GM12878 (cell line): ENCODE data around the gene XIAP. TPM values are rescaled to one million over a fixed set of nuclear protein-coding genes. Genes with fewer than 3 reads are reported as not detected.
A peak's percentile ranks its signal among the peaks of the same experiment; 100 is the strongest.

Source experiments
- ATF2 ChIP-seq: IDR thresholded peaks from 2 replicates; pipeline ENCODE4 v1.6.1; 2012; ENCODE audit warnings: low read length, inconsistent platforms
- BMI1 ChIP-seq: fragments of 450-650 bp; IDR thresholded peaks from 2 replicates; pipeline ENCODE4 v1.6.1; 2016; ENCODE audit warnings: mild to moderate bottlenecking, moderate library complexity, borderline replicate concordance
- CBX5 ChIP-seq: sonication (generic); IDR thresholded peaks from 2 replicates; pipeline ENCODE4 v1.6.1; 2016; ENCODE audit warnings: low read depth, moderate library complexity, mild to moderate bottlenecking, inconsistent platforms
- EED ChIP-seq: sonication (generic); IDR thresholded peaks from 2 replicates; pipeline ENCODE4 v1.6.1; 2016; ENCODE audit warnings: antibody characterized with exemption, low read depth
- IRF4 ChIP-seq: IDR thresholded peaks from 2 replicates; pipeline ENCODE4 v1.6.1; 2011; ENCODE audit warnings: low read depth, low read length
- MTA2 ChIP-seq: fragments of 450-650 bp; IDR thresholded peaks from 2 replicates; pipeline ENCODE4 v1.6.1; 2016; ENCODE audit warnings: low read depth, mild to moderate bottlenecking, moderate library complexity
- MTA3 ChIP-seq: IDR thresholded peaks from 2 replicates; pipeline ENCODE4 v1.6.1; 2012; ENCODE audit warnings: low read length, inconsistent platforms, borderline replicate concordance
- RELB ChIP-seq: fragments of 450-650 bp; IDR thresholded peaks from 2 replicates; pipeline ENCODE4 v1.6.1; 2017; ENCODE audit warnings: low read depth, mild to moderate bottlenecking, moderate library complexity
- REST ChIP-seq: IDR thresholded peaks from 2 replicates; pipeline ENCODE4 v1.6.1; 2012; ENCODE audit warnings: mild to moderate bottlenecking, low read depth, low read length
- SPI1 ChIP-seq: IDR thresholded peaks from 2 replicates; pipeline ENCODE4 v1.6.1; 2011; ENCODE audit warnings: low read depth, mild to moderate bottlenecking, low read length, moderate library complexity, borderline replicate concordance; ENCODE audit not compliant: insufficient read depth
- SREBF1 ChIP-seq: IDR thresholded peaks from 2 replicates; pipeline ENCODE4 v1.6.1; 2012; ENCODE audit warnings: mild to moderate bottlenecking, low read length
- ZNF384 ChIP-seq: IDR thresholded peaks from 2 replicates; pipeline ENCODE4 v1.6.1; 2012; ENCODE audit warnings: low read depth, mild to moderate bottlenecking, low read length, improper control_type of control experiment, borderline replicate concordance
- polyA plus RNA-seq, 11 experiments: library from polyadenylated mRNA; depleted of rRNA in 4 of 11; unstranded in 6 of 11; stranded (reverse) in 5 of 11; fragments of >200 nt; fragmentation: Nextera tagmentation in 4 of 11; fragmentation: Illumina TruSeq in 1 of 11; extraction: Ambion mirVana in 4 of 11; extraction: Trizol in 1 of 11; gene quantifications; 1 replicate in 1 of 11; 2 replicates in 10 of 11; pipeline versions ENCODE4 v1.2.1 to v1.2.3, GENCODE V29; 2011 to 2016; ENCODE audit warnings: inconsistent platforms in 2 of 11, missing spikeins in 2 of 11, low read depth in 1 of 11
- total RNA-seq, 4 experiments: library from RNA; depleted of rRNA in 3 of 4; stranded (reverse); fragments of >200 nt in 3 of 4; fragmentation: Illumina TruSeq in 1 of 4; extraction: Trizol in 1 of 4; gene quantifications; 2 replicates each; pipeline versions ENCODE4 v1.2.1 to v1.2.3, GENCODE V29; 2013 to 2021

XIAP gene
- total and polyA plus RNA-seq, 10 of the 15 experiments (the other 5 are each of a cell fraction or from before 2014, with no cell fraction given) = 3.3 to 21.1 (median 14.5) TPM

- peak; percentile 90 for TF ChIP-seq SPI1
- 0 out of 2 replicates have a peak, but pooled peaks have one; percentile 28 for TF ChIP-seq CBX5
- peak; percentile 65 for TF ChIP-seq IRF4
- TF ChIP-seq REST = no peak
- no peak for TF ChIP-seq SREBF1
- peak; percentile 47 for TF ChIP-seq MTA2
- no peak for TF ChIP-seq MTA3
- peak; percentile 68 for TF ChIP-seq EED
- peak; percentile 93 for TF ChIP-seq BMI1
- TF ChIP-seq ZNF384 = peak; percentile 29; the same call in 1 of the 2 replicates
- peak; percentile 61 for TF ChIP-seq RELB
- peak; percentile 35; the same call in 1 of the 2 replicates for TF ChIP-seq ATF2
- TF ChIP-seq, all 136 proteins: peak for 21
Measured at GRCh38 chrX:123830309-123830708, 29.5 kb upstream of the XIAP start (continued).
